ENCODE results near the gene PUDP. TPM values are rescaled to one million over a fixed set of nuclear protein-coding genes. Genes with fewer than 3 reads are reported as not detected.
"Not testable (repeated sequence)": the region's sequence is repeated elsewhere in the genome, so short reads cannot be mapped to it uniquely, and the experiment has no call there.

The PUDP gene
- total RNA-seq, 2 donors from 2014 or later, result 3.4 to 12.7 TPM

GRCh38 chrX:7054219-7055216 is 93.4 kb downstream of the PUDP start:
- Histone ChIP-seq H3K4me1 (ENCODE audit: control insufficient read depth in 1 of 2, low read depth in 2 of 2) (no peaks in the 10 kb centered on the region), H3K27ac (no peak overlapping the region), H3K27me3 (replicated peaks; ENCODE audit: insufficient read depth) (no peaks in the 10 kb centered on the region), H3K4me3 (no peak overlapping the region), H3K9me3 (no peaks in the 10 kb centered on the region), H3K36me3 (no peaks in the 10 kb centered on the region)
- DNase-seq (ENCODE audit: low spot score) (no peak), ATAC-seq (ENCODE audit: insufficient number of reproducible peaks, low FRiP score, low read depth) (no peak)
- no peak for TF ChIP-seq CTCF (IDR thresholded peaks at IDR 0.05)

GRCh38 chrX:7052541-7052940 is 95.4 kb downstream of the PUDP start:
- Histone ChIP-seq H3K9me3 (no peaks in the 10 kb centered on the region), H3K4me3 (no peak overlapping the region), H3K27ac (no peak overlapping the region), H3K27me3 (replicated peaks; ENCODE audit: insufficient read depth) (no peaks in the 10 kb centered on the region), H3K4me1 (ENCODE audit: control insufficient read depth in 1 of 2, low read depth in 2 of 2) (no peaks in the 10 kb centered on the region), H3K36me3 (no peaks in the 10 kb centered on the region)
- no peak for TF ChIP-seq CTCF (IDR thresholded peaks at IDR 0.05)
- ATAC-seq (ENCODE audit: insufficient number of reproducible peaks, low FRiP score, low read depth) (no peak), DNase-seq (ENCODE audit: low spot score) (no peak)

- ATAC-seq (ENCODE audit: insufficient number of reproducible peaks, low FRiP score, low read depth) (no peak), DNase-seq (ENCODE audit: low spot score) (no peak)
- Histone ChIP-seq H3K4me3 (no peak overlapping the region), H3K4me1 (ENCODE audit: control insufficient read depth in 1 of 2, low read depth in 2 of 2) (no peaks in the 10 kb centered on the region), H3K27me3 (replicated peaks; ENCODE audit: insufficient read depth) (no peaks in the 10 kb centered on the region), H3K27ac (no peak overlapping the region), H3K9me3 (no peaks in the 10 kb centered on the region), H3K36me3 (no peaks in the 10 kb centered on the region)
- no peak for TF ChIP-seq CTCF (IDR thresholded peaks at IDR 0.05)
Observed at GRCh38 chrX:7050271-7050670, 97.7 kb downstream of the PUDP start.

GRCh38 chrX:7047951-7048350 is 100.0 kb downstream of the PUDP start:
- no peak overlapping the region for H3K4me3 ChIP-seq
- H3K36me3 ChIP-seq, result no peaks in the 10 kb centered on the region
- no peaks in the 10 kb centered on the region for H3K27me3 ChIP-seq (replicated peaks; ENCODE audit: insufficient read depth)
- no peaks in the 10 kb centered on the region for H3K4me1 ChIP-seq (ENCODE audit: control insufficient read depth in 1 of 2, low read depth in 2 of 2)
- no peak for TF ChIP-seq CTCF (IDR thresholded peaks at IDR 0.05)
- ATAC-seq (ENCODE audit: insufficient number of reproducible peaks, low FRiP score, low read depth) (no peak), DNase-seq (ENCODE audit: low spot score) (no peak)
- no peak overlapping the region for H3K27ac ChIP-seq
- no peaks in the 10 kb centered on the region for H3K9me3 ChIP-seq

- TF ChIP-seq CTCF (IDR thresholded peaks at IDR 0.05), result no peak
- no peaks in the 10 kb centered on the region for H3K9me3 ChIP-seq
- ATAC-seq (ENCODE audit: insufficient number of reproducible peaks, low FRiP score, low read depth) (no peak), DNase-seq (ENCODE audit: low spot score) (no peak)
- no peaks in the 10 kb centered on the region for H3K4me1 ChIP-seq (ENCODE audit: control insufficient read depth in 1 of 2, low read depth in 2 of 2)
- no peak overlapping the region for H3K27ac ChIP-seq
- no peaks in the 10 kb centered on the region for H3K27me3 ChIP-seq (replicated peaks; ENCODE audit: insufficient read depth)
- H3K4me3 ChIP-seq, result no peak overlapping the region
- no peaks in the 10 kb centered on the region for H3K36me3 ChIP-seq
Observed at GRCh38 chrX:7045238-7045955, 102.6 kb downstream of the PUDP start.

GRCh38 chrX:7043796-7044433 is 104.0 kb downstream of the PUDP start:
- not testable (repeated sequence) for H3K4me3 ChIP-seq; H3K9me3 ChIP-seq; H3K27me3 ChIP-seq (replicated peaks; ENCODE audit: insufficient read depth); ATAC-seq (ENCODE audit: insufficient number of reproducible peaks, low FRiP score, low read depth); DNase-seq (ENCODE audit: low spot score); H3K4me1 ChIP-seq (ENCODE audit: control insufficient read depth in 1 of 2, low read depth in 2 of 2); H3K27ac ChIP-seq; H3K36me3 ChIP-seq

Data from thoracic aorta (tissue), 2 donors.